B cell (primary cell): Measurements from ENCODE around the gene PPP1R18. TPM values are rescaled to one million over a fixed set of nuclear protein-coding genes. Genes with fewer than 3 reads are reported as not detected.

Experiments used
- ATAC-seq: fragments of 200-7000 bp; cut with Tn5 transposase; one replicate; pipeline ENCODE4 v1.10.0; 2021; ENCODE audit warnings: low read depth, mild to moderate bottlenecking, moderate number of reproducible peaks, moderate library complexity
- CTCF ChIA-PET: fragments of 350-600 bp; sonication (Branson Sonifier 250); formaldehyde crosslinking; loops from one replicate; lab custom pipeline; 2021; ENCODE audit warnings: antibody characterized with exemption, inconsistent platforms; lab: Charles Lee
- POLR2A ChIA-PET: fragments of 350-600 bp; sonication (Branson Sonifier 250); formaldehyde crosslinking; loops from one replicate; lab custom pipeline; 2021; ENCODE audit warnings: antibody characterized with exemption; lab: Charles Lee
- DNase-seq: peaks from one replicate; pipeline ENCODE4 v3.0.0; 2013
- H2AFZ ChIP-seq: 2 replicates; pipeline ENCODE4 v1.6.1; 2012; ENCODE audit warnings: mild to moderate bottlenecking, low read depth, low read length; ENCODE audit not compliant: insufficient read depth, poor library complexity, severe bottlenecking
- H3K27ac ChIP-seq, 2 donors: 1 replicate in 1 of 2; 2 replicates in 1 of 2; pipeline ENCODE4 v1.5.1; 2012 to 2013; ENCODE audit warnings: low read length in 2 of 2, mild to moderate bottlenecking in 2 of 2, moderate library complexity in 1 of 2
- H3K27me3 ChIP-seq, 4 experiments: fragments of 200-600 bp in 1 of 4; sonication (generic) in 1 of 4; replicated peaks in 1 of 4; 1 replicate in 2 of 4; 2 replicates in 2 of 4; pipeline versions ENCODE4 v1.6.1 to v1.7.0; 2013 to 2016; ENCODE audit warnings: low read length in 3 of 4, mild to moderate bottlenecking in 2 of 4, mixed read lengths in 1 of 4, moderate library complexity in 1 of 4; ENCODE audit not compliant: insufficient read depth in 4 of 4, control insufficient read depth in 3 of 4; ENCODE audit errors: control extremely low read depth in 1 of 4
- H3K36me3 ChIP-seq, 2 experiments: replicated peaks in 1 of 2; 1 replicate in 1 of 2; 2 replicates in 1 of 2; pipeline versions ENCODE4 v1.6.1 to v1.7.1; 2013; ENCODE audit warnings: low read length in 1 of 2; ENCODE audit not compliant: insufficient read depth in 2 of 2, control insufficient read depth in 1 of 2; ENCODE audit errors: control extremely low read depth in 1 of 2, extremely low read depth in 1 of 2
- H3K4me1 ChIP-seq, 2 donors: fragments of 200-600 bp in 1 of 2; sonication (generic) in 1 of 2; 1 replicate in 1 of 2; 2 replicates in 1 of 2; pipeline versions ENCODE4 v1.5.1 to v1.6.1; 2013 to 2017; ENCODE audit warnings: low read length in 2 of 2; ENCODE audit not compliant: control insufficient read depth in 2 of 2, insufficient read depth in 2 of 2
- H3K4me2 ChIP-seq: replicated peaks from 2 replicates; pipeline ENCODE3; 2012; ENCODE audit warnings: mild to moderate bottlenecking, low read depth, low read length; ENCODE audit not compliant: poor library complexity, severe bottlenecking
- H3K4me3 ChIP-seq, 5 experiments: fragments of 200-600 bp in 1 of 5; sonication (generic) in 1 of 5; 1 replicate in 3 of 5; 2 replicates in 2 of 5; pipeline versions ENCODE4 v1.5.1 to v1.7.0; 2011 to 2016; ENCODE audit warnings: low read length in 4 of 5, mild to moderate bottlenecking in 4 of 5, low read depth in 2 of 5, control low read depth in 1 of 5, moderate library complexity in 1 of 5; ENCODE audit not compliant: insufficient read depth in 1 of 5; ENCODE audit errors: control extremely low read depth in 1 of 5, extremely low read depth in 1 of 5
- H3K79me2 ChIP-seq: fragments of 200-600 bp; sonication (generic); one replicate; pipeline ENCODE4 v1.6.0; 2016; ENCODE audit warnings: low read length; ENCODE audit not compliant: control insufficient read depth, insufficient read depth
- H3K9ac ChIP-seq: fragments of 200-600 bp; sonication (generic); 2 replicates; pipeline ENCODE4 v1.6.1; 2017; ENCODE audit warnings: mild to moderate bottlenecking, low read length, moderate library complexity
- H3K9me3 ChIP-seq, 3 donors: one replicate each; pipeline versions ENCODE4 v1.6.1 to v1.7.1; 2013; ENCODE audit warnings: low read length in 2 of 3; ENCODE audit not compliant: control insufficient read depth in 2 of 3, insufficient read depth in 1 of 3; ENCODE audit errors: control extremely low read depth in 1 of 3
- H4K20me1 ChIP-seq: 2 replicates; pipeline ENCODE4 v1.6.0; 2012; ENCODE audit warnings: mild to moderate bottlenecking, low read length; ENCODE audit not compliant: insufficient read depth, control insufficient read depth, poor library complexity, severe bottlenecking
- H3K27ac Mint-ChIP-seq: one replicate; pipeline ENCODE4 v1.8.0; 2021; ENCODE audit warnings: mixed read lengths
- H3K27me3 Mint-ChIP-seq: one replicate; pipeline ENCODE4 v1.8.0; 2021; ENCODE audit warnings: mixed read lengths
- H3K4me1 Mint-ChIP-seq: one replicate; pipeline ENCODE4 v1.8.0; 2021; ENCODE audit warnings: mixed read lengths
- H3K4me3 Mint-ChIP-seq: one replicate; pipeline ENCODE4 v1.8.0; 2021; ENCODE audit warnings: mixed read lengths
- H3K9me3 Mint-ChIP-seq: one replicate; pipeline ENCODE4 v1.8.0; 2022; ENCODE audit warnings: mixed read lengths; ENCODE audit not compliant: insufficient read depth
- CTCF ChIP-seq: fragments of 200-600 bp; IDR thresholded peaks from one replicate; pipeline ENCODE4 v1.8.0; 2022; ENCODE audit warnings: antibody characterized with exemption, mild to moderate bottlenecking
- EZH2 ChIP-seq: IDR thresholded peaks from 2 replicates; pipeline ENCODE4 v1.6.1; 2012; ENCODE audit warnings: borderline replicate concordance, low read depth, mild to moderate bottlenecking, moderate library complexity, low read length; ENCODE audit not compliant: insufficient read depth, poor library complexity, severe bottlenecking
- WGBS: methylation state at CpG from one replicate; pipeline ENCODE4 v1.1.5; 2013; ENCODE audit warnings: missing lambda C conversion rate; ENCODE audit not compliant: insufficient coverage; 5-methylcytosine and 5-hydroxymethylcytosine counted together
- intact Hi-C: fragments of 100-400 bp; cut with micrococcal nuclease; formaldehyde crosslinking; loops from one replicate; pipeline ENCODE4 v1.10.0; 2022
- polyA plus RNA-seq: library from polyadenylated mRNA; depleted of rRNA; stranded (reverse); fragments of >200 nt; gene quantifications from 2 replicates; pipeline ENCODE4 v1.2.3, GENCODE V29; 2012
- total RNA-seq, 2 donors: library from RNA; stranded (reverse); fragments of 120-200 nt in 1 of 2; gene quantifications; 1 replicate in 1 of 2; 2 replicates in 1 of 2; pipeline versions ENCODE4 v1.2.3 to v1.2.4, GENCODE V29; 2013 to 2022

PPP1R18 gene
- total and polyA plus RNA-seq, 2 donors (not counting 1 experiment from before 2014, with no cell fraction given) = 113 to 125 TPM

GRCh38 chr6:30719356-30719755 lies 32.9 kb upstream of the PPP1R18 start:
- H3K4me3 Mint-ChIP-seq = peak overlapping the region; percentile 90
- no peak for DNase-seq
- peak overlapping the region; percentile 78 for H3K9ac ChIP-seq
- peaks cover 26 to 42% of the 10 kb centered on the region in 2 donors for H3K4me1 ChIP-seq
- peaks cover 28% of the 10 kb centered on the region for H4K20me1 ChIP-seq
- TF ChIP-seq CTCF (no peak), EZH2 (no peak)
- H3K4me3 ChIP-seq = peak overlapping the region in 4 of 5 experiments; percentile 22 to 93 (median 92)
- ChIA-PET CTCF (interaction anchor here (1.9 to 22.5 kb wide), 4 partner anchors 11 to 177 kb away, joined by 10 to 963 read pairs (median 82); partner anchors contain the start of genes DHX16 and NRM), POLR2A (interaction anchor here (0.5 to 9.8 kb wide), 7 partner anchors 32 to 177 kb away, joined by 3 to 216 read pairs (median 4); partner anchors contain the start of genes PPP1R10 and PPP1R18)
- peak overlapping the region; percentile 90 for H3K27ac Mint-ChIP-seq
- peak overlapping the region; percentile 68 for H2AFZ ChIP-seq
- intact Hi-C loops = no loop called here
- peak overlapping the region; percentile 28 to 40 for H3K27ac ChIP-seq
- H3K79me2 ChIP-seq = peaks cover 60% of the 10 kb centered on the region
- ATAC-seq = no peak
- H3K27me3 Mint-ChIP-seq = no peaks in the 10 kb centered on the region
- H3K4me1 Mint-ChIP-seq = peaks cover 54% of the 10 kb centered on the region
- H3K9me3 Mint-ChIP-seq = no peaks in the 10 kb centered on the region
- 2% methylated on average over 6 of the region's 8 CpGs for WGBS
- H3K4me2 ChIP-seq = peak overlapping the region; percentile 83
- peaks cover 2 to 21% of the 10 kb centered on the region in 2 experiments for H3K36me3 ChIP-seq
- no peaks in the 10 kb centered on the region for H3K27me3 ChIP-seq
- no peaks in the 10 kb centered on the region for H3K9me3 ChIP-seq
